ENCODE data around the gene KIAA2012.

The KIAA2012 gene

GRCh38 chr2:202149936-202150335, 76.9 kb downstream of the KIAA2012 start:
- DNase-seq (ENCODE audit: low spot score), result no peak

- no peak for DNase-seq (ENCODE audit: low spot score)
Observed at GRCh38 chr2:202152104-202152715, 79.2 kb downstream of the KIAA2012 start.

- DNase-seq (ENCODE audit: low spot score), result no peak
Observed at GRCh38 chr2:202154613-202155012, 81.6 kb downstream of the KIAA2012 start.

- DNase-seq (ENCODE audit: low spot score), result no peak
Observed at GRCh38 chr2:202157211-202157990, 84.3 kb downstream of the KIAA2012 start.

- DNase-seq (ENCODE audit: low spot score), result no peak
Observed at GRCh38 chr2:202158796-202159195, 85.7 kb downstream of the KIAA2012 start.

GRCh38 chr2:202161151-202161835, 88.2 kb downstream of the KIAA2012 start:
- no peak for DNase-seq (ENCODE audit: low spot score)

GRCh38 chr2:202164411-202164810, 91.4 kb downstream of the KIAA2012 start:
- no peak for DNase-seq (ENCODE audit: low spot score)

GRCh38 chr2:202165208-202165607, 92.2 kb downstream of the KIAA2012 start:
- DNase-seq (ENCODE audit: low spot score), result no peak

GRCh38 chr2:202165945-202166344, 92.9 kb downstream of the KIAA2012 start:
- no peak for DNase-seq (ENCODE audit: low spot score)

- no peak for DNase-seq (ENCODE audit: low spot score)
Observed at GRCh38 chr2:202169131-202169530, 96.1 kb downstream of the KIAA2012 start.

- DNase-seq (ENCODE audit: low spot score), result no peak
Observed at GRCh38 chr2:202169832-202170424, 96.9 kb downstream of the KIAA2012 start.

GRCh38 chr2:202171241-202171825, 98.3 kb downstream of the KIAA2012 start:
- peak; percentile 35 for DNase-seq (ENCODE audit: low spot score)

GRCh38 chr2:202172439-202173211, 99.6 kb downstream of the KIAA2012 start:
- no peak for DNase-seq (ENCODE audit: low spot score)

GRCh38 chr2:202178346-202178958, 105.4 kb downstream of the KIAA2012 start:
- DNase-seq (ENCODE audit: low spot score), result peak; percentile 68

GRCh38 chr2:202184557-202184956, 111.5 kb downstream of the KIAA2012 start:
- DNase-seq (ENCODE audit: low spot score), result no peak

GRCh38 chr2:202185156-202185555, 112.1 kb downstream of the KIAA2012 start:
- no peak for DNase-seq (ENCODE audit: low spot score)

GRCh38 chr2:202186641-202187202, 113.7 kb downstream of the KIAA2012 start:
- DNase-seq (ENCODE audit: low spot score), result no peak

GRCh38 chr2:202187570-202187969, 114.5 kb downstream of the KIAA2012 start:
- no peak for DNase-seq (ENCODE audit: low spot score)

GRCh38 chr2:202193305-202193704, 120.2 kb downstream of the KIAA2012 start:
- no peak for DNase-seq (ENCODE audit: low spot score)

- DNase-seq (ENCODE audit: low spot score), result no peak
Observed at GRCh38 chr2:202193881-202194353, 120.9 kb downstream of the KIAA2012 start.

- DNase-seq (ENCODE audit: low spot score), result no peak
Observed at GRCh38 chr2:202194418-202194817, 121.4 kb downstream of the KIAA2012 start.
